H1 (cell line): ENCODE results near the gene GPS1. TPM values are rescaled to one million over a fixed set of nuclear protein-coding genes. Genes with fewer than 3 reads are reported as not detected.

Experiments used
- CTCF ChIA-PET: fragments of 300-600 bp; sonication (Branson Sonifier 250); formaldehyde crosslinking; loops from one replicate; lab custom pipeline; 2021; ENCODE audit not compliant: partially characterized antibody; lab: Charles Lee
- POLR2A ChIA-PET: fragments of 300-600 bp; sonication (Branson Sonifier 250); formaldehyde crosslinking; loops from one replicate; lab custom pipeline; 2021; ENCODE audit warnings: inconsistent platforms; ENCODE audit not compliant: partially characterized antibody; lab: Charles Lee
- DNase-seq, 2 experiments: peaks; one replicate each; pipeline versions ENCODE4 v3.0.0 to v3.0.0-alpha.2; 2010 to 2022; ENCODE audit warnings: low spot score in 2 of 2, low read depth in 1 of 2, mixed read lengths in 1 of 2
- FAIRE-seq: peaks from 2 replicates; lab custom pipeline; 2011; peaks lifted over from hg19 to GRCh38; lab: Jason Lieb, UNC
- H2AFZ ChIP-seq: 2 replicates; pipeline ENCODE4 v1.8.1; 2012; ENCODE audit warnings: low read length, inconsistent platforms
- H2AK5ac ChIP-seq: 2 replicates; pipeline ENCODE4 v1.6.1; 2013; ENCODE audit warnings: low read depth, low read length
- H2BK120ac ChIP-seq: replicated peaks from 2 replicates; pipeline ENCODE3; 2013; ENCODE audit warnings: low read depth, low read length, inconsistent platforms
- H2BK12ac ChIP-seq: 2 replicates; pipeline ENCODE4 v1.6.1; 2013; ENCODE audit warnings: low read depth, low read length
- H2BK15ac ChIP-seq: 2 replicates; pipeline ENCODE4 v1.6.1; 2013; ENCODE audit warnings: low read length
- H2BK20ac ChIP-seq: 2 replicates; pipeline ENCODE4 v1.6.1; 2013; ENCODE audit warnings: low read length
- H2BK5ac ChIP-seq: 2 replicates; pipeline ENCODE4 v1.6.1; 2013; ENCODE audit warnings: low read depth, low read length
- H3K14ac ChIP-seq: 2 replicates; pipeline ENCODE4 v1.6.1; 2013; ENCODE audit warnings: inconsistent platforms; ENCODE audit not compliant: insufficient read length
- H3K18ac ChIP-seq: 2 replicates; pipeline ENCODE4 v1.6.1; 2013; ENCODE audit warnings: low read length; ENCODE audit errors: extremely low read depth
- H3K23ac ChIP-seq: 2 replicates; pipeline ENCODE4 v1.6.1; 2013; ENCODE audit warnings: inconsistent platforms; ENCODE audit not compliant: insufficient read length
- H3K23me2 ChIP-seq: 2 replicates; pipeline ENCODE4 v1.6.1; 2013; ENCODE audit warnings: low read depth, low read length
- H3K27ac ChIP-seq: 2 replicates; pipeline ENCODE4 v1.6.1; 2011; ENCODE audit warnings: low read depth, low read length, inconsistent platforms
- H3K27me3 ChIP-seq, 4 experiments: replicated peaks in 1 of 4; 1 replicate in 1 of 4; 2 replicates in 3 of 4; pipeline versions ENCODE4 v1.6.1 to v1.8.1; 2011 to 2013; ENCODE audit warnings: low read length in 3 of 4, mild to moderate bottlenecking in 3 of 4, inconsistent platforms in 2 of 4, mixed read lengths in 2 of 4, moderate library complexity in 1 of 4; ENCODE audit not compliant: control insufficient read depth in 3 of 4, insufficient read depth in 3 of 4; ENCODE audit errors: extremely low read depth in 1 of 4
- H3K36me3 ChIP-seq, 4 experiments: 2 replicates each; pipeline versions ENCODE4 v1.6.1 to v1.8.1; 2011 to 2013; ENCODE audit warnings: mild to moderate bottlenecking in 4 of 4, low read length in 3 of 4, moderate library complexity in 2 of 4, control low read depth in 1 of 4, inconsistent platforms in 1 of 4; ENCODE audit not compliant: insufficient read depth in 4 of 4, control insufficient read depth in 2 of 4
- H3K4ac ChIP-seq: replicated peaks from 2 replicates; pipeline ENCODE3; 2013; ENCODE audit warnings: low read length, low read depth, mixed read lengths, inconsistent platforms; ENCODE audit not compliant: insufficient read length
- H3K4me1 ChIP-seq, 4 experiments: replicated peaks in 1 of 4; 1 replicate in 1 of 4; 2 replicates in 3 of 4; pipeline versions ENCODE4 v1.6.1 to v1.8.1; 2011 to 2013; ENCODE audit warnings: low read length in 3 of 4, inconsistent platforms in 2 of 4, mixed read lengths in 1 of 4; ENCODE audit not compliant: insufficient read depth in 4 of 4, control insufficient read depth in 3 of 4
- H3K4me2 ChIP-seq, 2 experiments: 2 replicates each; pipeline versions ENCODE4 v1.6.1 to v1.8.1; 2011 to 2013; ENCODE audit warnings: low read depth in 2 of 2, low read length in 2 of 2, control low read depth in 1 of 2, inconsistent platforms in 1 of 2, mild to moderate bottlenecking in 1 of 2; ENCODE audit not compliant: insufficient read depth in 1 of 2
- H3K4me3 ChIP-seq, 4 experiments: fragments of 200-600, 300-600 bp in 1 of 4; sonication (generic), shearing (Covaris generic), sonication (Bioruptor Twin) in 1 of 4; 2 replicates each; pipeline versions ENCODE4 v1.5.1 to v1.8.1; 2011 to 2016; ENCODE audit warnings: low read length in 4 of 4, low read depth in 3 of 4, control low read depth in 2 of 4, inconsistent platforms in 2 of 4, mild to moderate bottlenecking in 2 of 4, mixed read lengths in 1 of 4, moderate library complexity in 1 of 4; ENCODE audit not compliant: insufficient read depth in 2 of 4; ENCODE audit errors: extremely low read depth in 1 of 4
- H3K56ac ChIP-seq: replicated peaks from 2 replicates; pipeline ENCODE3; 2013; ENCODE audit warnings: low read depth, mild to moderate bottlenecking, mixed read lengths, low read length, inconsistent platforms; ENCODE audit not compliant: insufficient read length
- H3K79me1 ChIP-seq: 2 replicates; pipeline ENCODE4 v1.6.1; 2013; ENCODE audit warnings: low read depth, low read length, control low read depth
- H3K79me2 ChIP-seq, 2 experiments: 2 replicates each; pipeline versions ENCODE4 v1.6.1 to v1.8.1; 2012 to 2013; ENCODE audit warnings: low read length in 2 of 2, mild to moderate bottlenecking in 2 of 2, inconsistent platforms in 1 of 2; ENCODE audit not compliant: insufficient read depth in 2 of 2, control insufficient read depth in 1 of 2
- H3K9ac ChIP-seq, 4 experiments: replicated peaks in 1 of 4; 1 replicate in 1 of 4; 2 replicates in 3 of 4; pipeline versions ENCODE4 v1.6.1 to v1.8.1; 2011 to 2013; ENCODE audit warnings: low read depth in 3 of 4, low read length in 3 of 4, control low read depth in 2 of 4, mild to moderate bottlenecking in 2 of 4, moderate library complexity in 2 of 4, inconsistent platforms in 1 of 4; ENCODE audit errors: extremely low read depth in 1 of 4
- H3K9me3 ChIP-seq, 2 experiments: 2 replicates each; pipeline versions ENCODE4 v1.6.1 to v1.8.1; 2012 to 2013; ENCODE audit warnings: mild to moderate bottlenecking in 2 of 2, moderate library complexity in 2 of 2, control low read depth in 1 of 2, inconsistent platforms in 1 of 2, low read depth in 1 of 2, low read length in 1 of 2, mixed read lengths in 1 of 2; ENCODE audit not compliant: insufficient read depth in 2 of 2
- H4K20me1 ChIP-seq, 2 experiments: replicated peaks in 1 of 2; 2 replicates each; pipeline versions ENCODE3 to v1.8.1; 2011 to 2013; ENCODE audit warnings: inconsistent platforms in 2 of 2, low read length in 2 of 2, mild to moderate bottlenecking in 1 of 2; ENCODE audit not compliant: insufficient read depth in 2 of 2, control insufficient read depth in 1 of 2
- H4K5ac ChIP-seq: 2 replicates; pipeline ENCODE4 v1.6.1; 2013; ENCODE audit warnings: low read length, low read depth, mixed read lengths, inconsistent platforms; ENCODE audit not compliant: insufficient read length
- H4K8ac ChIP-seq: 2 replicates; pipeline ENCODE4 v1.8.0; 2013; ENCODE audit warnings: mild to moderate bottlenecking, moderate library complexity, low read length, inconsistent platforms; ENCODE audit not compliant: insufficient read depth; ENCODE audit errors: extremely low read depth
- H4K91ac ChIP-seq: replicated peaks from 2 replicates; pipeline ENCODE3; 2013; ENCODE audit warnings: low read length, mixed read lengths, inconsistent platforms; ENCODE audit not compliant: insufficient read length
- CBX5 ChIP-seq: fragments of 300-800, 300-1000 bp; sonication (generic); IDR thresholded peaks from 2 replicates; pipeline ENCODE4 v1.7.1; 2016; ENCODE audit warnings: antibody characterized with exemption, low read length, low read depth
- POLR2A ChIP-seq, 2 experiments: IDR thresholded peaks; 1 replicate in 1 of 2; 2 replicates in 1 of 2; pipeline ENCODE4 v1.6.1; 2011; ENCODE audit warnings: low read depth in 2 of 2, low read length in 2 of 2, mild to moderate bottlenecking in 2 of 2; ENCODE audit errors: control extremely low read depth in 1 of 2
- POLR2AphosphoS5 ChIP-seq: IDR thresholded peaks from 2 replicates; pipeline ENCODE4 v1.6.1; 2011; ENCODE audit warnings: low read depth, low read length
- WGBS, 2 experiments: shearing (Covaris generic) in 1 of 2; methylation state at CpG; one replicate each; pipeline versions ENCODE4 v1.1.6 to v1.1.7; 2013 to 2015; ENCODE audit warnings: low lambda C conversion rate in 2 of 2, mixed read lengths in 2 of 2, inconsistent platforms in 1 of 2, low coverage in 1 of 2, missing lambda C conversion rate in 1 of 2; ENCODE audit not compliant: insufficient replicate concordance in 2 of 2, insufficient coverage in 1 of 2, insufficient read length in 1 of 2; ENCODE audit errors: extremely low coverage in 1 of 2, missing lambda C conversion rate in 1 of 2; 5-methylcytosine and 5-hydroxymethylcytosine counted together
- polyA plus RNA-seq, 7 experiments: library from polyadenylated mRNA; depleted of rRNA in 3 of 7; stranded (reverse) in 5 of 7; unstranded in 2 of 7; fragments of >200 nt in 5 of 7; fragments of 200-250 nt in 2 of 7; gene quantifications; 1 replicate in 5 of 7; 2 replicates in 1 of 7; 4 replicates in 1 of 7; pipeline versions ENCODE4 v1.2.1 to v1.2.3, GENCODE V29; 2011 to 2013; ENCODE audit warnings: missing spikeins in 2 of 7, mixed read lengths in 2 of 7
- total RNA-seq: library from RNA; stranded (reverse); fragmentation: NEBNext Ultra II Directional; extraction: Animal tissue kit (Norgen Biotek cat#: 25700); gene quantifications from 2 replicates; pipeline ENCODE4 v1.2.1, GENCODE V29; 2021

GPS1 gene
- total and polyA plus RNA-seq, 2 of the 8 experiments (the other 6 are each of a cell fraction or from before 2014, with no cell fraction given): 153 to 277 TPM

DNA sequence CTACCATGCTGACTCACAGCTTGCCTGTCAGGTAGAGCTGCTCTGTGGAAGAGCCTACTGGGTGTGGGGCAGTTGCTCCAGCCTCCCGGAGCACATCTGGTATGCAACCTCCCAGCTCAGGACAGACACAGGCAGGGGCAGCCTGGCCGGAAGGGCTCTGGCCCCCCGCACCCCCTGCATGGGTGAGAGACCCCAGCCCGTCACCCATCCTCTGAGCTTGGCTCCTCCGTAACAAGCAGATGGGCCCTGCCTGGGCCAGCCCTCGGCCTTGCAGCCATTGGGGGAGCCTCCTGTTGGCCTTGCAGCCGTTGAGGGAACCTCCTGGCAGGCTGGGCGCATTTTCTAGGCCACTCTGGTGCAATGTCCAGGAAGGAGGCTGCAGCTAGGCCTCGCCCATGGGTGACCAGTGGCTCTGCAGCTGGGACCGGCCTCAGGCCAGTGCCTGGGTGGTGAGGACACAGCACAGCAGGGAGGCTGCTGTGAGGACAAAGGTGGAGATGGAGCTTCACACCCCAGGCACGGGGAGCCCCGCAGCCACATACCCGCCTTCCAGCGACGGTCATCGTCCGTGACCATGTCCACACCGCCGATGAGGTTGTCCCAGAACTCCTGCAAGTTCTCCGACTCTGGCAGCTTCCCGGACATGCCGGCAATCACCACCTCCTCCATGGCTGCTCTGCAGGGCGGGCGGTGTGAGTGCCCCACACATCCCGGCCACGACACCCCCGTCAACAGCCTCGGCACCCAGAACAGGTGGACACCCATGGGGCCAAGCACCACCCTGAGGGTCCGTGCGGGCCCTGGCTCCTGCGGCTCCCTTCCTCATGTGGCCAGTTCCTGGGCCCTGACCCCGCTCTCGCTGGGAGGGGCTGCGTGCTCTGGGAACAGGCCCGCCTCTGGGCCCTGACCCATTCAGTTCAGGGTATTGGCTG lies 44.3 kb downstream of the GPS1 start:
- H3K36me3 ChIP-seq: peaks cover 34 to 50% (median 44%) of the 10 kb centered on the region in 4 experiments
- H3K14ac ChIP-seq: no peak overlapping the region
- no peak overlapping the region for H2BK15ac ChIP-seq
- H3K4ac ChIP-seq: no peak overlapping the region
- no peak overlapping the region for H2BK120ac ChIP-seq
- FAIRE-seq (no peak), DNase-seq (no peak)
- no peak overlapping the region for H2BK20ac ChIP-seq
- WGBS, 2 experiments: 90% methylated on average over 33 of the region's 35 CpGs; no CpG with 5 or more reads in 1 of the 2 experiments
- peak overlapping the region; percentile 80 to 85 for H3K4me2 ChIP-seq
- ChIA-PET CTCF (interaction anchor here (0.6 to 1.6 kb wide), 10 partner anchors 9 to 146 kb away, joined by 3 to 6 read pairs (median 4); no protein-coding TSS in a partner anchor), POLR2A (interaction anchor here (0.7 to 4.2 kb wide), 19 partner anchors 8 to 139 kb away, joined by 3 to 21 read pairs (median 5); partner anchors contain the start of genes DUS1L, GPS1 and RFNG)
- H3K18ac ChIP-seq: no peak overlapping the region
- H3K23ac ChIP-seq: no peak overlapping the region
- H3K9ac ChIP-seq: peak overlapping the region in 2 of 4 experiments; percentile 67 to 70; a peak in 4 of 7 replicates
- H3K9me3 ChIP-seq: no peaks in the 10 kb centered on the region
- H3K79me2 ChIP-seq: peaks cover 15 to 47% of the 10 kb centered on the region in 2 experiments; a peak in 3 of 4 replicates
- peaks cover 12 to 47% of the 10 kb centered on the region in 2 experiments for H4K20me1 ChIP-seq
- H3K4me1 ChIP-seq: peaks cover 0 to 29% (median 21%) of the 10 kb centered on the region in 4 experiments; a peak in 6 of 7 replicates
- H2BK5ac ChIP-seq: peak overlapping the region; percentile 60; the same call in 1 of the 2 replicates
- peak overlapping the region; percentile 64 for H3K56ac ChIP-seq
- peaks cover 17% of the 10 kb centered on the region for H3K79me1 ChIP-seq
- H2AFZ ChIP-seq: no peak overlapping the region
- peaks cover 14% of the 10 kb centered on the region; the same call in 1 of the 2 replicates for H3K23me2 ChIP-seq
- H3K4me3 ChIP-seq: peak overlapping the region; percentile 62 to 94 (median 78); a peak in 7 of 8 replicates
- H2AK5ac ChIP-seq: 0 out of 2 replicates have a peak overlapping the region, but pooled peaks have one; percentile 39
- no peak overlapping the region for H4K5ac ChIP-seq
- H4K91ac ChIP-seq: no peak overlapping the region
- peak overlapping the region; percentile 62 for H4K8ac ChIP-seq
- no peak overlapping the region for H2BK12ac ChIP-seq
- TF ChIP-seq POLR2AphosphoS5 (peak; percentile 27; the same call in 1 of the 2 replicates), CBX5 (no peak), POLR2A (IDR thresholded peaks at IDR 0.05; ENCODE audit: control extremely low read depth in 1 of 2, low read depth in 2 of 2, low read length in 2 of 2) (peak in 1 of 2 experiments; percentile 52; a peak in 1 of 3 replicates)
- no peaks in the 10 kb centered on the region for H3K27me3 ChIP-seq
- 0 out of 2 replicates have a peak overlapping the region, but pooled peaks have one; percentile 30 for H3K27ac ChIP-seq
